ENCODE results near the gene ARFGEF2.

ARFGEF2 gene

GRCh38 chr20:49043000-49043399 is 121.5 kb downstream of the ARFGEF2 start:
- ChIA-PET POLR2A (no interaction called here), CTCF (no interaction called here)
- no peak for DNase-seq (ENCODE audit: extremely low spot score)
- no peak for TF ChIP-seq FOXM1 (IDR thresholded peaks at IDR 0.05; ENCODE audit: borderline replicate concordance)
- no peak for TF ChIP-seq ZNF384 (IDR thresholded peaks at IDR 0.05)
- no peak for TF ChIP-seq ARNT (IDR thresholded peaks at IDR 0.05)
- TF ChIP-seq HDGF (IDR thresholded peaks at IDR 0.05; ENCODE audit: borderline replicate concordance), result no peak
- no peak for TF ChIP-seq FOXA1 (IDR thresholded peaks at IDR 0.05)
- no peak for TF ChIP-seq L3MBTL2 (conservative IDR thresholded peaks at IDR 0.05)
- no peak for TF ChIP-seq SP1 (IDR thresholded peaks at IDR 0.05)
- no peak for TF ChIP-seq ELF4 (IDR thresholded peaks at IDR 0.05)
- TF ChIP-seq TARDBP (IDR thresholded peaks at IDR 0.05), result no peak
- TF ChIP-seq FOXK2 (IDR thresholded peaks at IDR 0.05), result no peak
- TF ChIP-seq, protein P1, sequence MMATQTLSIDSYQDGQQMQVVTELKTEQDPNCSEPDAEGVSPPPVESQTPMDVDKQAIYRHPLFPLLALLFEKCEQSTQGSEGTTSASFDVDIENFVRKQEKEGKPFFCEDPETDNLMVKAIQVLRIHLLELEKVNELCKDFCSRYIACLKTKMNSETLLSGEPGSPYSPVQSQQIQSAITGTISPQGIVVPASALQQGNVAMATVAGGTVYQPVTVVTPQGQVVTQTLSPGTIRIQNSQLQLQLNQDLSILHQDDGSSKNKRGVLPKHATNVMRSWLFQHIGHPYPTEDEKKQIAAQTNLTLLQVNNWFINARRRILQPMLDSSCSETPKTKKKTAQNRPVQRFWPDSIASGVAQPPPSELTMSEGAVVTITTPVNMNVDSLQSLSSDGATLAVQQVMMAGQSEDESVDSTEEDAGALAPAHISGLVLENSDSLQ (IDR thresholded peaks at IDR 0.05), result no peak
- TF ChIP-seq CTBP1 (IDR thresholded peaks at IDR 0.05; ENCODE audit: borderline replicate concordance), result no peak
- no peak for TF ChIP-seq SUZ12 (IDR thresholded peaks at IDR 0.05)
- TF ChIP-seq NFRKB (IDR thresholded peaks at IDR 0.05), result no peak

- CTCF ChIA-PET, result no interaction called here
- DNase-seq (ENCODE audit: extremely low spot score), result no peak
- POLR2A ChIA-PET, result interaction anchor here (0.7 to 2.5 kb wide), 17 partner anchors 8 to 377 kb away, joined by 3 to 27 read pairs (median 4); no protein-coding TSS in a partner anchor
- TF ChIP-seq ARNT (IDR thresholded peaks at IDR 0.05), result no peak
Observed at GRCh38 chr20:49045440-49046086, 124.1 kb downstream of the ARFGEF2 start.

DNA sequence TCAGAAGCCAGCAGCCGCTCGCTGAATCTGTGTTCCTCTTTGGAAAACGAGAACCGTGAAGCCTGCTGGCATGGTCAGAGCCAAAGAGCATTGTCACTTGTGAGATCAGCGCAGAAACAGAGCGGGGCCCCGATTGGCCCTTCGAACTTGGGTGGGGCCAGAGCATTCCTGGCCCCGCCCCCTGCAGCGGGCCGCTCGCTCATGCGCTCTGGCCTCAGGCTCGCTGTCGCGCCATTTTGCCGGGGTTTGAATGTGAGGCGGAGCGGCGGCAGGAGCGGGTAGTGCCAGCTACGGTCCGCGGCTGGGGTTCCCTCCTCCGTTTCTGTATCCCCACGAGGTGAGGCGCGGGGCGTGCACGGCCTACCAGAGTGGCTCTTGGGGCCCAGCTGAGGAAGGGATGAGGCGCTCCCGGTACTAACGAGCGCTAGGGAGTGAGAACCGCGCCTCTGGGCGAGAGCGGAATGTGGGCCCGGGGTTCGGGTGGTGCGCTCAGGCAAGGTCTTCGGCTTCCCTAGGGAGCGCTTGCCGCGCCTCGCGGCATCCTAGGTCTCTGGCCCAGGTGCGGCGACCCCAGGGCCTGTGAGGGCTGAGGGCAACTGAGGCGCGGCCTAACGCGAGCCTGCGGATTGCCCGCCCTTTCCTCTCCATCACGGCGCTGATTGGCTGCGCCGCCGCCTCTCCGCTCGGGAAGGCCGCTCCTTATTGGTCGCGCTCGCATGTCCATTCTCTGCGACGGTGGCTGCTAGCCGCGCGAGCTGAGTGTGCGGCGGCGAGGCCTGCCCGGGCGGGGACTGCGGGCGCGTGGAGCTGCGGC is 124.8 kb downstream of the ARFGEF2 start, which contains the start of gene CSE1L:
Gene CSE1L, plus strand, starts transcription at position 226 of the 814 bp plus-strand sequence. CDS start 12,152 bp downstream, outside the sequence.
- peak; percentile 97 for DNase-seq (ENCODE audit: extremely low spot score)
- ChIA-PET CTCF (no interaction called here), POLR2A (interaction anchor here (0.7 to 2.5 kb wide), 17 partner anchors 8 to 378 kb away, joined by 3 to 27 read pairs (median 4); no protein-coding TSS in a partner anchor)
- TF ChIP-seq TARDBP (IDR thresholded peaks at IDR 0.05), result no peak
- TF ChIP-seq LEF1 (IDR thresholded peaks at IDR 0.05; ENCODE audit: borderline replicate concordance), result no peak
- TF ChIP-seq, protein P1 (IDR thresholded peaks at IDR 0.05), result peak; percentile 98
- peak; percentile 56; the same call in 1 of the 2 replicates for TF ChIP-seq NFRKB (IDR thresholded peaks at IDR 0.05)
- no peak; the same call in 1 of the 2 replicates for TF ChIP-seq L3MBTL2 (conservative IDR thresholded peaks at IDR 0.05)
- no peak for TF ChIP-seq CTBP1 (IDR thresholded peaks at IDR 0.05; ENCODE audit: borderline replicate concordance)
- no peak for TF ChIP-seq HDGF (IDR thresholded peaks at IDR 0.05; ENCODE audit: borderline replicate concordance)
- TF ChIP-seq SP1 (IDR thresholded peaks at IDR 0.05), result no peak
- TF ChIP-seq ELF4 (IDR thresholded peaks at IDR 0.05), result peak; percentile 66; the same call in 1 of the 2 replicates

DNA sequence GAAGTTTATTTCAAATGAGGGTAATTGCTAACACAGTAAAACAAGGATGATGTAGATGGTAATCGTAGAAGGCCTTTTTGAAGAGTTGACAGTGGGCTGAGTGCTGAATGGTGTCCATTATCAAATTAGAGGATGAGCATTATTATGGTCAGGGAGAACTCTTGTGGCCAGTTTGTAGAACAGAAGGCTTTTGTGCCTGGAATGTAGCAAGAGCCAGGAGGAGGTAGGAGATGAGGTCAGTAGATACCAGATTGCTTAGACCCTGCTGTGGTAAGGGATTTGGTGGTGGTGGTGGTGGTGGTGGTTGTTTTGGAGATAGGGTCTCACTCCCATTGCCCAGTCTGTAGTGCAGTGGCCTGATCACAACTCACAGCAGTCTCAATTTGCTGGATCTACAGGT is 130.8 kb downstream of the ARFGEF2 start:
- no peak for TF ChIP-seq NFRKB (IDR thresholded peaks at IDR 0.05)
- TF ChIP-seq FOXK2 (IDR thresholded peaks at IDR 0.05), result no peak
- no peak for TF ChIP-seq SUZ12 (IDR thresholded peaks at IDR 0.05)
- TF ChIP-seq, protein P1 (IDR thresholded peaks at IDR 0.05), result no peak
- TF ChIP-seq TARDBP (IDR thresholded peaks at IDR 0.05), result no peak
- no peak for TF ChIP-seq L3MBTL2 (conservative IDR thresholded peaks at IDR 0.05)
- no peak for TF ChIP-seq ARNT (IDR thresholded peaks at IDR 0.05)
- TF ChIP-seq SP1 (IDR thresholded peaks at IDR 0.05), result no peak
- no peak for TF ChIP-seq ELF4 (IDR thresholded peaks at IDR 0.05)
- no peak for TF ChIP-seq CTBP1 (IDR thresholded peaks at IDR 0.05; ENCODE audit: borderline replicate concordance)
- TF ChIP-seq HDGF (IDR thresholded peaks at IDR 0.05; ENCODE audit: borderline replicate concordance), result no peak
- no peak for TF ChIP-seq FOXM1 (IDR thresholded peaks at IDR 0.05; ENCODE audit: borderline replicate concordance)
- no peak for TF ChIP-seq ZNF384 (IDR thresholded peaks at IDR 0.05)
- no peak for TF ChIP-seq LEF1 (IDR thresholded peaks at IDR 0.05; ENCODE audit: borderline replicate concordance)
- no peak for TF ChIP-seq FOXA1 (IDR thresholded peaks at IDR 0.05)
- no peak for TF ChIP-seq BHLHE40 (IDR thresholded peaks at IDR 0.05; ENCODE audit: borderline replicate concordance)
- ChIA-PET CTCF (no interaction called here), POLR2A (no interaction called here)
- no peak for DNase-seq (ENCODE audit: extremely low spot score)

GRCh38 chr20:49054056-49054643 is 132.6 kb downstream of the ARFGEF2 start:
- TF ChIP-seq ELF4 (IDR thresholded peaks at IDR 0.05), result no peak
- TF ChIP-seq HDGF (IDR thresholded peaks at IDR 0.05; ENCODE audit: borderline replicate concordance), result no peak
- TF ChIP-seq, protein P1 (IDR thresholded peaks at IDR 0.05), result no peak
- TF ChIP-seq LEF1 (IDR thresholded peaks at IDR 0.05; ENCODE audit: borderline replicate concordance), result no peak
- TF ChIP-seq SP1 (IDR thresholded peaks at IDR 0.05), result no peak
- TF ChIP-seq SUZ12 (IDR thresholded peaks at IDR 0.05), result no peak
- no peak for TF ChIP-seq CTBP1 (IDR thresholded peaks at IDR 0.05; ENCODE audit: borderline replicate concordance)
- TF ChIP-seq BHLHE40 (IDR thresholded peaks at IDR 0.05; ENCODE audit: borderline replicate concordance), result no peak
- TF ChIP-seq FOXM1 (IDR thresholded peaks at IDR 0.05; ENCODE audit: borderline replicate concordance), result no peak
- TF ChIP-seq FOXA1 (IDR thresholded peaks at IDR 0.05), result no peak
- no peak for TF ChIP-seq ZNF384 (IDR thresholded peaks at IDR 0.05)
- TF ChIP-seq L3MBTL2 (conservative IDR thresholded peaks at IDR 0.05), result no peak
- TF ChIP-seq TARDBP (IDR thresholded peaks at IDR 0.05), result no peak
- TF ChIP-seq NFRKB (IDR thresholded peaks at IDR 0.05), result no peak
- no peak for TF ChIP-seq ARNT (IDR thresholded peaks at IDR 0.05)
- TF ChIP-seq FOXK2 (IDR thresholded peaks at IDR 0.05), result no peak
- no peak for DNase-seq (ENCODE audit: extremely low spot score)
- ChIA-PET POLR2A (interaction anchor here (0.8 kb wide), 1 partner anchor 266 kb away, joined by 3 read pairs; no protein-coding TSS in a partner anchor), CTCF (interaction anchor here (0.5 kb wide), 1 partner anchor 26 kb away, joined by 3 read pairs; no protein-coding TSS in a partner anchor)

Data from HEK293T (cell line).